Uterus (tissue), 2 donors: ENCODE measurements around the gene ZNF649.

Source experiments
- CTCF ChIP-seq, 4 experiments: fragments of 200-600 bp in 2 of 4; fragments of 450-650 bp in 2 of 4; sonication (generic) in 2 of 4; IDR thresholded peaks; one replicate each; pipeline ENCODE4 v1.5.1; 2016 to 2019; ENCODE audit warnings: antibody characterized with exemption in 4 of 4, mild to moderate bottlenecking in 2 of 4, moderate library complexity in 1 of 4
- POLR2A ChIP-seq, 2 donors: fragments of 450-650 bp; IDR thresholded peaks; one replicate each; pipeline ENCODE4 v1.6.1; 2016; ENCODE audit warnings: antibody characterized with exemption in 2 of 2, mild to moderate bottlenecking in 1 of 2, moderate library complexity in 1 of 2

DNA sequence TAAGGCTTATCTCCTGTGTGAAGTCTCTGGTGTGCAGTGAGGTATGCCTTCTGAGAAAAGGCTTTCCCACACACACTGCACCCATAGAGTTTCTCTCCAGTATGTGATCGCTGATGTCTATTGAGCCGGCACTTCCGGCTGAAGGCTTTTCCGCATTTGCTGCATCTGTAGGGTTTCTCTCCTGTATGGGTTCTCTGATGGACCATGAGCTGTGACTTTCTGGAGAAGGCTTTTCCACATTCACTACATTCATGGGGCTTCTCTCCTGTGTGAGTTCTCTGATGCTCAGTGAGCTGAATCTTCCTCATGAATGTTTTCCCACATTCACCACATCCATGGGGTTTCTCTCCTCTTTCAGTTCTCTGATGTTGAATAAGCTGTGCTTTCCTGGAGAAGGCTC lies 31.7 kb downstream of the ZNF649 start:
- TF ChIP-seq CTCF (IDR thresholded peaks at IDR 0.05): no peak
- TF ChIP-seq POLR2A (IDR thresholded peaks at IDR 0.05): no peak
